WTC11 (cell line): Measurements from ENCODE around the gene TMC1. TPM values are rescaled to one million over a fixed set of nuclear protein-coding genes. Genes with fewer than 3 reads are reported as not detected.

Experiments used
- ATAC-seq: fragments of 200-7000 bp; cut with Tn5 transposase; 2 replicates; pipeline ENCODE4 v1.10.0; 2021; ENCODE audit warnings: mild to moderate bottlenecking, moderate library complexity
- CTCF ChIA-PET: fragments of 300-600 bp; sonication (Branson Sonifier 250); formaldehyde crosslinking; loops from one replicate; lab custom pipeline; 2021; ENCODE audit warnings: antibody characterized with exemption; lab: Charles Lee
- POLR2A ChIA-PET: fragments of 350-600 bp; sonication (Branson Sonifier 250); formaldehyde crosslinking; loops from one replicate; lab custom pipeline; 2021; ENCODE audit warnings: antibody characterized with exemption; lab: Charles Lee
- DNase-seq: peaks from one replicate; pipeline ENCODE4 v3.0.0; 2021; ENCODE audit warnings: low spot score
- H3K27ac Mint-ChIP-seq: 2 replicates; pipeline ENCODE4 v1.8.0; 2021; ENCODE audit warnings: mixed read lengths
- H3K27me3 Mint-ChIP-seq: 2 replicates; pipeline ENCODE4 v1.8.0; 2021; ENCODE audit warnings: low read depth, mild to moderate bottlenecking, moderate library complexity, mixed read lengths
- H3K36me3 Mint-ChIP-seq: 2 replicates; pipeline ENCODE4 v1.8.0; 2021; ENCODE audit warnings: mixed read lengths
- H3K4me1 Mint-ChIP-seq: 2 replicates; pipeline ENCODE4 v1.8.0; 2022; ENCODE audit warnings: mixed read lengths
- H3K4me3 Mint-ChIP-seq: 2 replicates; pipeline ENCODE4 v1.8.0; 2021; ENCODE audit warnings: mild to moderate bottlenecking, moderate library complexity, mixed read lengths
- H3K9me3 Mint-ChIP-seq: 2 replicates; pipeline ENCODE4 v1.8.0; 2021; ENCODE audit warnings: mixed read lengths
- ARID4B ChIP-seq: sonication (generic); formaldehyde crosslinking; IDR thresholded peaks from 2 replicates; pipeline ENCODE4 v1.8.0; 2023; ENCODE audit warnings: missing genetic modification reagents, mild to moderate bottlenecking, borderline replicate concordance
- ATF1 ChIP-seq: sonication (generic); formaldehyde crosslinking; IDR thresholded peaks from 2 replicates; pipeline ENCODE4 v1.8.1; 2023; ENCODE audit warnings: mild to moderate bottlenecking, moderate library complexity, missing genetic modification reagents
- ATF2 ChIP-seq: sonication (generic); formaldehyde crosslinking; IDR thresholded peaks from 2 replicates; pipeline ENCODE4 v1.8.1; 2022; ENCODE audit warnings: low read depth, missing genetic modification reagents, borderline replicate concordance
- ATF3 ChIP-seq: sonication (generic); formaldehyde crosslinking; conservative IDR thresholded peaks from 2 replicates; pipeline ENCODE4 v1.8.1; 2022; ENCODE audit warnings: mild to moderate bottlenecking, missing genetic modification reagents
- CTCF ChIP-seq: fragments of 200-600 bp; IDR thresholded peaks from 2 replicates; pipeline ENCODE4 v1.8.0; 2022; ENCODE audit warnings: antibody characterized with exemption
- E2F4 ChIP-seq: sonication (generic); formaldehyde crosslinking; IDR thresholded peaks from 2 replicates; pipeline ENCODE4 v1.8.1; 2022; ENCODE audit warnings: low read depth, mild to moderate bottlenecking, moderate library complexity, missing genetic modification reagents, borderline replicate concordance
- IRF1 ChIP-seq: sonication (generic); formaldehyde crosslinking; IDR thresholded peaks from 2 replicates; pipeline ENCODE4 v1.8.0; 2023; ENCODE audit warnings: missing genetic modification reagents
- MLX ChIP-seq: sonication (generic); formaldehyde crosslinking; IDR thresholded peaks from 2 replicates; pipeline ENCODE4 v1.8.1; 2023; ENCODE audit warnings: mild to moderate bottlenecking, missing genetic modification reagents, moderate library complexity
- SMAD4 ChIP-seq: sonication (generic); formaldehyde crosslinking; IDR thresholded peaks from 2 replicates; pipeline ENCODE4 v1.8.0; 2022; ENCODE audit warnings: mild to moderate bottlenecking, missing genetic modification reagents
- STAT6 ChIP-seq: sonication (generic); formaldehyde crosslinking; conservative IDR thresholded peaks from 2 replicates; pipeline ENCODE4 v1.8.1; 2023; ENCODE audit warnings: mild to moderate bottlenecking, low read depth, missing genetic modification reagents, moderate library complexity
- TEAD1 ChIP-seq: sonication (generic); formaldehyde crosslinking; IDR thresholded peaks from 2 replicates; pipeline ENCODE4 v1.8.0; 2022; ENCODE audit warnings: mild to moderate bottlenecking, missing genetic modification reagents
- ZMAT4 ChIP-seq: fragments of 250-450 bp; sonication (Bioruptor Pico); IDR thresholded peaks from 2 replicates; pipeline ENCODE4 v1.9.0; 2021; ENCODE audit warnings: mild to moderate bottlenecking
- ZNF121 ChIP-seq: sonication (generic); formaldehyde crosslinking; IDR thresholded peaks from 2 replicates; pipeline ENCODE4 v1.8.0; 2023; ENCODE audit warnings: missing genetic modification reagents
- ZNF219 ChIP-seq: sonication (generic); formaldehyde crosslinking; IDR thresholded peaks from 2 replicates; pipeline ENCODE4 v1.8.0; 2023; ENCODE audit warnings: missing genetic modification reagents, mild to moderate bottlenecking, borderline replicate concordance
- ZNF232 ChIP-seq: sonication (generic); formaldehyde crosslinking; IDR thresholded peaks from 2 replicates; pipeline ENCODE4 v1.8.0; 2022; ENCODE audit warnings: mild to moderate bottlenecking, missing genetic modification reagents
- ZNF263 ChIP-seq: sonication (generic); formaldehyde crosslinking; IDR thresholded peaks from 2 replicates; pipeline ENCODE4 v1.8.1; 2022; ENCODE audit warnings: low read depth, mild to moderate bottlenecking, moderate library complexity, missing genetic modification reagents
- ZNF317 ChIP-seq: sonication (generic); formaldehyde crosslinking; IDR thresholded peaks from 2 replicates; pipeline ENCODE4 v1.8.1; 2023; ENCODE audit warnings: low read depth, mild to moderate bottlenecking, moderate library complexity, missing genetic modification reagents, borderline replicate concordance
- ZNF416 ChIP-seq: fragments of 250-450 bp; sonication (Bioruptor Pico); IDR thresholded peaks from 2 replicates; pipeline ENCODE4 v1.9.0; 2021; ENCODE audit warnings: mild to moderate bottlenecking, inconsistent platforms
- total RNA-seq: library from RNA; stranded (reverse); gene quantifications from 3 replicates; pipeline ENCODE4 v1.2.3, GENCODE V29; 2021

Gene TMC1
- total RNA-seq, 1 experiment from 2014 or later = 0.31 TPM

GRCh38 chr9:72648324-72649126 lies 127.1 kb downstream of the TMC1 start:
- Mint-ChIP-seq H3K9me3 (no peaks in the 10 kb centered on the region), H3K4me1 (peaks cover 18% of the 10 kb centered on the region), H3K27ac (no peak overlapping the region), H3K27me3 (no peaks in the 10 kb centered on the region), H3K4me3 (no peak overlapping the region), H3K36me3 (no peaks in the 10 kb centered on the region)
- ChIA-PET POLR2A (interaction anchor here (0.7 kb wide), 1 partner anchor 25 kb away, joined by 5 read pairs; no protein-coding TSS in a partner anchor), CTCF (no interaction called here)
- ATAC-seq = no peak
- no peak for DNase-seq
- TF ChIP-seq CTCF (no peak), ZNF232 (CRISPR knock-in tag) (no peak), ZNF416 (CRISPR knock-in tag) (no peak), MLX (no peak), ZNF121 (CRISPR knock-in tag) (no peak), IRF1 (CRISPR knock-in tag) (no peak), ATF3 (CRISPR knock-in tag) (no peak), ZNF317 (CRISPR knock-in tag) (no peak), STAT6 (CRISPR knock-in tag) (no peak), ZMAT4 (no peak)

GRCh38 chr9:72649127-72649442 lies 127.7 kb downstream of the TMC1 start:
- H3K9me3 Mint-ChIP-seq = no peaks in the 10 kb centered on the region
- no peak for ATAC-seq
- TF ChIP-seq TEAD1 (no peak), ATF2 (no peak), ATF1 (CRISPR knock-in tag) (no peak), E2F4 (CRISPR knock-in tag) (no peak), ZNF219 (CRISPR knock-in tag) (no peak), ARID4B (CRISPR knock-in tag) (no peak), ZNF232 (CRISPR knock-in tag) (no peak), SMAD4 (CRISPR knock-in tag) (no peak), ZNF263 (no peak), ZNF121 (CRISPR knock-in tag) (no peak)
- no peaks in the 10 kb centered on the region for H3K27me3 Mint-ChIP-seq
- ChIA-PET POLR2A (no interaction called here), CTCF (no interaction called here)
- no peak overlapping the region for H3K27ac Mint-ChIP-seq
- H3K4me1 Mint-ChIP-seq = peaks cover 18% of the 10 kb centered on the region
- no peak for DNase-seq
- no peak overlapping the region for H3K4me3 Mint-ChIP-seq
- H3K36me3 Mint-ChIP-seq = no peaks in the 10 kb centered on the region
